HG03196 (cell line): ENCODE results near the gene NXPH3.

ENCODE experiments used
- ATAC-seq: cut with Tn5 transposase; IDR thresholded peaks from one replicate; pipeline ENCODE4 v1.9.1; 2021; ENCODE audit not compliant: unreplicated experiment

The NXPH3 gene

DNA sequence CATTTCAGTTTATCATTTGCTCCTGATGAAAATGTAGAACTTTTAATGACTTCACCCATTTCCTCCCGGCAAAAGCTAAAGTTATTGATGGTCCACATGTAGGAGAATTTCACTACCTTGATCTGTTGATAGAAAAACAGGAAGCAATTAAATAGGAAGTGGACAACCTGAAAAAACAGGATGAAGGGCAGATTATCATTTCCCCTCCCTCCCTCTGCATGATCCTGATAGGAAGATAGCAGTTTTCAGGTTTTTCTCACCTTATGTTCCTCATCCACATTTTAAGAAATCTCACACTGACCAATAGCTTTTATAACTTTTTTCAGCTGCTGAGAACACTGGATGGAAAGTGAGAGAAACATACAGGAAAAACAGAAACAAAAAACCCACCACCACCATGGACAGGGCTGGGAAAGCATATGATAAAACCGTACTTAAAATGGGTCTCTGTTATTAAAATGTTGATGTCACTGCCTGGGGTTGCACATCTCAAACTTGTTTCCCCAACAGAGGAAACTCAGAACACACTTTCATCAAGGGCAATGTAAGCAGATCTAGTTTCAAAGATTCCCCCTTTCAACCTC, 46.4 kb downstream of the NXPH3 start:
- ATAC-seq, result no peak

DNA sequence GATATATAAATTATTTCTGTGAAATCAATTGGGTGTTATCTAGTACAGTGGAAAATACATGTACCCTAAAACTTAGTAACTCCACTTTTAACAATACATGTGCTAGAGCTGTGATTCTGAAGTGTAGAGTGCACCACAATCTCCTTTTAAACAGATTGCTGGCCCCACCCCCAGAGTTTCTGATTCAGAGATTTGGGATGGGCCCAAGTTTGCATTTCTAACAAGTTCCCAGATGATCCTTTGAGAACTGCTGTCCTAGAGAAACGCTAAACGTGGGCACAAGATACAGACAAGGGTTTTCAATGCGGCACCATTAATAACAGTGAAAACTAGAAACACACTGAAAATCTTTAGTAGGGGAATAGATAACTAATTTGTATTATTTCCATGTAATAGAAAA, 49.2 kb downstream of the NXPH3 start:
- no peak for ATAC-seq

DNA sequence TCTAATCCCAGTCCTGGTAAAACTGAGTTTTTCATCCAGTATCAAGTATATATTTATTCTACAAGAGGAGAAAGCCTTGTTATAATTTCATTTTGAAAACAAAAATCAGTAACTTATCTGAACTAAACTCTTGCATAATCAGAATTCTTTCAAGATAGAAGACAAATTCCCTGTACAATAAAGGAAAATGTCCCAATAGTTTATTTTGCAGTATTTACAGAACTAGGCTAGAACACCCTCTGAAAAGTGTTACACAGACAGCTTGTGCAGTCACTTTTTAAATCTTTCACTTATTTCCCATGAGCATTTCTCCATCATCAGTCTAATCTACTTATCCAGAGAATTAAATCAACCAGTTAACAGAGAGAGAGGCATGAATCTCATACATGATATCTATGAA, 53.8 kb downstream of the NXPH3 start:
- ATAC-seq, result no peak

DNA sequence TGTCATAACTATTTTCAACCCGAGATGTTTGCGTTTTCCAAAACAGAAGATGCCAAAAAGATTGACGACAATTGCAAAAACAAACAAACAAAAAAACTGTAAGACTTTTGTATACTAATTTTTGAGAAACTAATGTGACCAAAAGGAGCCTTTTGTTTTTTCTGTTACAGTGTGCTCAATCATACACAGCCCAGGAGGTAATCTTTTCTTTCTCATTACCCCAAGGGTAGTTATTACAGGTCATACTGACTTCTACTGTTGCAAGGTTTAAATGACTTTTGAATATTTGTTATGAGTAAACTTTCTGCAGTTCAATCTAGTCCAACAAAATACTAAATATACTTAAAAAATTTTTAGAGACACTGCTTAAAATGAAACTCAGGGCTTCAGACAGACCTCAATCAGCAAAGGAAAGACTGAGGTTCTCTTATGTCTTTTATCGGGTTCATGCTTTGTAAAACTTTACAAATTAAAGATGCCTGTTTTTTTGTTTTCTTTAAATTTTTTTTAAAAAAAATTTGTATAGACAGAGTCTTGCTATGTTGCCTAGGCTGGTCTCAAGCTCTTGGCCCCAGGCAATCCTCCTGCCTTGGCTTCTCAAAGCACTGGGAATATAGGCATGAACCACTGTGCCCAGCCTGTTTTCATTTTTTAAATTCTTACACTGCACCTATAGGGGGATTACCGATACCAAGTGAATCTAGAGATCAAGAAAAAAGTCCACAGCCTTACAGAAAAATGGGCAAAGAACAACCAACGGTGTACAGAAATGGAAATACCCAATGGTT, 54.6 kb downstream of the NXPH3 start:
- ATAC-seq, result no peak

DNA sequence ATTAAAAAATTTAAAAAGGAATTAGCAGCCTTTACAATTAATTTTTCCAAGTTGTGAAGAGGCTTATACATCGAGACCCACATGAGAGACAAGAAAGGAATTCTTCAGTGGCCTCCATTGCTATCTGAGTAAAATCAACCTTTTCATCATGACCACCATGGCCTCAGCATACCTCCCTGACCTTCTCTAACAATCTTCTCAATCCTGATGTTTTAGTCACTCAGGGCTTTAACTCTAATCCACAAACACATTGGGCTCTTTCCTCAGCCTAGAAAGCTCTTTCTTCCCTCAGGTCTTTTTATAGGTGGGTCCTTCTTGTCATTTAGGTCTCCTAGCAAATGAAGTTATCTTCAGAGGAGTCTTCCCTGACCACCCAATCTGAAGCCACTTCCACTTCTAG, 55.8 kb downstream of the NXPH3 start:
- ATAC-seq, result no peak
